Fibroblast of pulmonary artery (primary cell): Measurements from ENCODE around the gene MRPL40.

Experiments used
- DNase-seq: peaks from one replicate; pipeline ENCODE4 v3.0.0-alpha.2; 2010; ENCODE audit warnings: low read depth
- H3K4me3 ChIP-seq: replicated peaks from 2 replicates; pipeline ENCODE4 v1.5.1; 2011; ENCODE audit warnings: low read depth, mild to moderate bottlenecking, control low read depth, low read length, moderate library complexity
- TF ChIP-seq, protein P1 (sequence below): IDR thresholded peaks from 2 replicates; pipeline ENCODE4 v1.5.1; 2011; ENCODE audit warnings: mild to moderate bottlenecking, control low read depth, low read length, inconsistent platforms; ENCODE audit errors: missing control alignments

The MRPL40 gene

DNA sequence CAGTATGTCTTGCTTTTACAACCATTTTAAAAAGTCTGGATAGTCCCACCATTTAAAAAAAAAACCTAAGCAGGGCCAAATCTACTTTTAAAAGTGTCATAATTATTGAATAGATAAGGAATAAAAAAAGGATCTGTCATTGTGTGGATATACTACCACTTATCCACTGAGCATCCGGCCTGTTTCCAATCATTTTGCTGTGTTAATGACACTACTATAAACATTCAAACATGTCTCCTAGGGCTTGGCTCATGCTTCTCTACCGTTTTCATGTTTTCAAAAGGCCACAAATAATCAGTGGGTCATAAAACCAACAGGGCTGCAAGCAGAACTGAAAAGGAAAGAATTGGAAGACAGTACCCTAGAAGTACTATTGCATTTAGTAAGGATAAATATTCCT lies 27.7 kb downstream of the MRPL40 start:
- TF ChIP-seq, protein P1, sequence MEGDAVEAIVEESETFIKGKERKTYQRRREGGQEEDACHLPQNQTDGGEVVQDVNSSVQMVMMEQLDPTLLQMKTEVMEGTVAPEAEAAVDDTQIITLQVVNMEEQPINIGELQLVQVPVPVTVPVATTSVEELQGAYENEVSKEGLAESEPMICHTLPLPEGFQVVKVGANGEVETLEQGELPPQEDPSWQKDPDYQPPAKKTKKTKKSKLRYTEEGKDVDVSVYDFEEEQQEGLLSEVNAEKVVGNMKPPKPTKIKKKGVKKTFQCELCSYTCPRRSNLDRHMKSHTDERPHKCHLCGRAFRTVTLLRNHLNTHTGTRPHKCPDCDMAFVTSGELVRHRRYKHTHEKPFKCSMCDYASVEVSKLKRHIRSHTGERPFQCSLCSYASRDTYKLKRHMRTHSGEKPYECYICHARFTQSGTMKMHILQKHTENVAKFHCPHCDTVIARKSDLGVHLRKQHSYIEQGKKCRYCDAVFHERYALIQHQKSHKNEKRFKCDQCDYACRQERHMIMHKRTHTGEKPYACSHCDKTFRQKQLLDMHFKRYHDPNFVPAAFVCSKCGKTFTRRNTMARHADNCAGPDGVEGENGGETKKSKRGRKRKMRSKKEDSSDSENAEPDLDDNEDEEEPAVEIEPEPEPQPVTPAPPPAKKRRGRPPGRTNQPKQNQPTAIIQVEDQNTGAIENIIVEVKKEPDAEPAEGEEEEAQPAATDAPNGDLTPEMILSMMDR: no peak
- no peak for DNase-seq
- no peak overlapping the region for H3K4me3 ChIP-seq

DNA sequence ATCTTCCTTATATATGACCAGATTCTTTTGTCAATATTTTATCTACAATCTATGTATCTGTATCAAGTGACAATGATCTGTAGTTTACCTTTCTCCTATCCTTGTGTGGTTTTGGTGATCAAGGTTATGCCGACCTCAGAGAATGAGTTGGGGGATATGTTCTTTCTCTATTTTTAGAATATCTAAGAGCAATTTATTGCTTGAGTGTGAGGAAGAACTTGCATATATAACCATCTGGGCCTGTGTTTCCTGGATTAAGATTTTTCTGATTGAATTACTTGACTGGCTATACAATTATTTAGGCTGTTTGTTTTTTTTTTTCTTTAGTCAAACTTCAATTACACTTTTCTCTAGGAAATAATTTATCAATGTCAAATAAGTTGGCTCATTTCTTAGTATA lies 29.2 kb downstream of the MRPL40 start:
- TF ChIP-seq, protein P1: no peak
- DNase-seq: no peak
- H3K4me3 ChIP-seq: no peak overlapping the region

DNA sequence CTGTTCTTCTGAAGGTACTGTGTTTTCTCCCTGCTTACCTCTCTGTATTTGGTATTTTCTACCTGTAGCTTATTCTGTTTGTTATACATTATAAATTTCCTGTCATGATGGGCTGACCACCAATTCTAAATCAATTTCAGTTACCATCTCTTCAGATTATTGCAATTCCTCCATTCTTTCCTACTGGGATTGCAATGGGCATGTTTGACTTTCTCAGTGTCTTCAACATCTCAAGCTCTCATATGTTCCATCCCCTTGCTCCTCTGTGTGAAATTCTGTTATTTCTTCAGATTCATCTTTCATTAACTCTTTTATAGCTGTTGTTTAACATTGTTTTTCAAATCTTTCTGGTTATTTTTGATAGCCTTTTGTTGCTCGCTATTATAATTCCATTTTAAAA lies 30.7 kb downstream of the MRPL40 start:
- H3K4me3 ChIP-seq: no peak overlapping the region
- DNase-seq: no peak
- TF ChIP-seq, protein P1: no peak

DNA sequence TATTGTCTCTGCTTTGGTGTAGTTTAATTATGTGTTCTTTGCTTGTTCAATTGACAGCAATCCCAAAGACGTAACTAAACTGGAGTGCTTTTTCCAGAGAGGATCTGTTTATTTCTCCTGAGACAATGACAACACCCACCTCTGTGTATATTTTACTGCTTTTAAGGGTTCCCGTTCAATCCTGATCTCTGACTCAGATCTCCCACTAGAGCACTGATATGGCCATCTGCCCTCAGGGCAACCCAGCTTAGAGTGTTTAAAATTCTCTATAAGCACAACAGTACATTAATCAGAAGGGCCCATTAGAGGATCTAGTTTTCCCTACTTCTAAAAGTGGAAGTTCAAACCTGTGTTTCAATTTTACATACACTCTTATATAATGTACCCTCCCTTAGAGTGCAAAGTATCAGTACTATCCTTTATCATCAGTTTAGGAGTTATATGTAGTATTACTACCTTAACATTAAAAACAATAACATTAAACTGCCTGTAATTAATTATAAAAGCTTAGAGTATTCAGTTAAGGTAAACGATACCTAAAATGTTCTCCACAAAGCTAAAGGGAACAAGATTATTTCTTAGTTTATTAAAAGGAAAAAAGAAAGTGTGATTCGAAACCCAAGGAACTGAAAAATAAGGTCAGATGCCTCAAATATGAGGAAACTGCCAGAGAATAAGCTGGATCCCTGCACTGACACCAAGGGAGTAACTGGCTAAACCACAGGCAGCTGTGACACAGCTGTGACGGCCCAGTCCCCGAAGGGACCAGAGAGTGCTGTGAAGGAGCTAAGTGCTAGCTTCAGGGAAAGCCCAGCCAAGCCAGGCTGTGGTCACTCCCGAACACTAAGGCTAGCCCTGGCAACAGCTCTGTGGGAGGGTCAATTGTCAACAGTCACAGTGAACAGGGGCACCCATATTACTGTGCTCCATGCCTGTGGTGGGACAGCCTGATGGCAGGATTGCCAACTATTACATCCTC lies 31.4 kb downstream of the MRPL40 start:
- TF ChIP-seq, protein P1: no peak
- DNase-seq: no peak
- H3K4me3 ChIP-seq: no peak overlapping the region

DNA sequence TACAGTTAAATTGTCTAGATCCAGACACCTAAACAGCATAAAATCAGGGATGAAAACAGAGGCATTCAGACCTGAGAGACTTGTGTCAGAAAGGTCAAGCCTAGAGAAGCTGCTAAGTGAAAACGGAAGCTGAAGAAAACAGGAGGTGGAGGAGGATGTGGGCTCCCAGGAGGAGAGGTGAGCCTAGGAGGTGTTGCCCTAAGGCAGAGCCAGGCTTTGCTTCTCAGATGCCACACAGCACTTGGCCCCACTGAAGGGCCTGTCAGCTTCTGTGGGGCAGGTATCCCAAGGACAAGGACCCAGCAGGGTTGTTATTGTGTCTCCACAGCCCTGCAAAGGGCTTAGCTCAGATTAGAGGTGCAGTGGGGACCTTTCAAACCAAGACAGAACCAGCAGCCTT lies 32.2 kb downstream of the MRPL40 start:
- TF ChIP-seq, protein P1: no peak
- no peak overlapping the region for H3K4me3 ChIP-seq
- no peak for DNase-seq

DNA sequence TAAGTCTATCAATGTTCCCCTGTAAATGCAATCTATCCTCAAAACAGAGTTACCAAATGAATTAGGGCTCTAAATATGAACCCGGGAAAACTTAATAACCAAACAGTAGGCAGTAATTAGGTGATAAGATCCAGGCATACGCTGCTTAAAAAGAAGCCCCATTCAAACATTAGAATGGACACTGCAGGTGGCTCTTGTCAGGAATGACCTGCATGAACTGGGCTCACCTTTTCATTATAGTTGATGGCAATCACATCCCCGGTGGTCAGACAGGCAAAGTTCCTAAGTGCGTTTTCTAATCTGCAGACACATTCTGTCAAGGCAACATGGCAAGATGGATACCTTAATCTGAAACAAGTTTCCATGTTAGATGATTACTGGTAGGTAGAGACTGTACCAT lies 32.6 kb downstream of the MRPL40 start:
- no peak for DNase-seq
- no peak overlapping the region for H3K4me3 ChIP-seq
- TF ChIP-seq, protein P1: no peak
